ENCODE data around the gene ALDH1A1. TPM values are rescaled to one million over a fixed set of nuclear protein-coding genes. Genes with fewer than 3 reads are reported as not detected.

ALDH1A1 gene
- total and polyA plus RNA-seq, 2 donors from 2014 or later: 191 to 295 TPM

DNA sequence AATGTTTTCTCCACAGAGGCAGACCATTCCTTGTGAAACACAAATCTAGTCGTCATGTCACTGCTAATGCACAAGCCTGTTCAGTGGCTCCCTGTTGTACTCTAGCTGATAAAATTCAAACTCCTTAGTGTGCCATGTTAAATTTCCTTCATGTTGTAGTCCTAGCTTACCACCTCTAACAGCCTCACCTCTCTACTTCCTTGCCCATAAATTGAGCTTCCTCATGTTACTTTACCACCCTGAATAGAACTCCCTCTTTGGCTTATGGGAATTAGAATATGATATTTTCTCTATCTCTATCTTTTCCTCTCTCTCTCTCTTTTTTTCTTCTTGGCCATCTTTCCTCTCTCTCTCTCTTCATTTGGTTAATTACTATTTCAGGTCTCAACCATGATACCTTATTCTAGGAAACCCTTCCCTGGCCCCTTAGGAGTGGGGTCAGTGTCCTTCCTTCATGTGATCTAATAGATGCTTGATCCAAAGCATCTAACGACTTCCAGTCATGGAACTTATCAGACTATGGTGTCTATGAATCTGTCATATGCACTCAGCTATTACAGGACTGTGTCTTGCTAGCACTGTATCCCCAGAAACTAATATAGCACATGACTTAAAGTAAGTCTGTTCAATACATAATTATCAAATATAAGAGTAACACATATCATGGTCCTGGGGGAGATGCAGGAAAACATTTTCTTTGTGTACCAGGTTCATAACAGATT lies 31.5 kb upstream of the ALDH1A1 start:
- no peak for DNase-seq
- Histone ChIP-seq H3K36me3 (ENCODE audit: control insufficient read depth in 2 of 3, insufficient read depth in 3 of 3, low read length in 3 of 3) (no peaks in the 10 kb centered on the region), H3K27me3 (ENCODE audit: control insufficient read depth, insufficient read depth, low read length) (no peaks in the 10 kb centered on the region), H3K9me3 (ENCODE audit: control insufficient read depth in 2 of 3, insufficient read depth in 1 of 3, low read length in 3 of 3) (no peaks in the 10 kb centered on the region), H3K27ac (ENCODE audit: low read depth in 2 of 2, low read length in 2 of 2) (no peak overlapping the region), H3K9ac (ENCODE audit: low read length in 3 of 3) (no peak overlapping the region), H3K4me3 (ENCODE audit: low read length in 3 of 3) (no peak overlapping the region), H3K4me1 (ENCODE audit: control insufficient read depth in 2 of 3, insufficient read depth in 2 of 3, low read depth in 1 of 3, low read length in 3 of 3) (peaks cover 0 to 10% (median 0%) of the 10 kb centered on the region in 3 donors)
- TF ChIP-seq, protein P1, sequence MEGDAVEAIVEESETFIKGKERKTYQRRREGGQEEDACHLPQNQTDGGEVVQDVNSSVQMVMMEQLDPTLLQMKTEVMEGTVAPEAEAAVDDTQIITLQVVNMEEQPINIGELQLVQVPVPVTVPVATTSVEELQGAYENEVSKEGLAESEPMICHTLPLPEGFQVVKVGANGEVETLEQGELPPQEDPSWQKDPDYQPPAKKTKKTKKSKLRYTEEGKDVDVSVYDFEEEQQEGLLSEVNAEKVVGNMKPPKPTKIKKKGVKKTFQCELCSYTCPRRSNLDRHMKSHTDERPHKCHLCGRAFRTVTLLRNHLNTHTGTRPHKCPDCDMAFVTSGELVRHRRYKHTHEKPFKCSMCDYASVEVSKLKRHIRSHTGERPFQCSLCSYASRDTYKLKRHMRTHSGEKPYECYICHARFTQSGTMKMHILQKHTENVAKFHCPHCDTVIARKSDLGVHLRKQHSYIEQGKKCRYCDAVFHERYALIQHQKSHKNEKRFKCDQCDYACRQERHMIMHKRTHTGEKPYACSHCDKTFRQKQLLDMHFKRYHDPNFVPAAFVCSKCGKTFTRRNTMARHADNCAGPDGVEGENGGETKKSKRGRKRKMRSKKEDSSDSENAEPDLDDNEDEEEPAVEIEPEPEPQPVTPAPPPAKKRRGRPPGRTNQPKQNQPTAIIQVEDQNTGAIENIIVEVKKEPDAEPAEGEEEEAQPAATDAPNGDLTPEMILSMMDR (IDR thresholded peaks at IDR 0.05; ENCODE audit: borderline replicate concordance, extremely low read depth, insufficient read depth): no peak
- FAIRE-seq: no peak
- intact Hi-C loops (cut with DNase I): no loop called here

DNA sequence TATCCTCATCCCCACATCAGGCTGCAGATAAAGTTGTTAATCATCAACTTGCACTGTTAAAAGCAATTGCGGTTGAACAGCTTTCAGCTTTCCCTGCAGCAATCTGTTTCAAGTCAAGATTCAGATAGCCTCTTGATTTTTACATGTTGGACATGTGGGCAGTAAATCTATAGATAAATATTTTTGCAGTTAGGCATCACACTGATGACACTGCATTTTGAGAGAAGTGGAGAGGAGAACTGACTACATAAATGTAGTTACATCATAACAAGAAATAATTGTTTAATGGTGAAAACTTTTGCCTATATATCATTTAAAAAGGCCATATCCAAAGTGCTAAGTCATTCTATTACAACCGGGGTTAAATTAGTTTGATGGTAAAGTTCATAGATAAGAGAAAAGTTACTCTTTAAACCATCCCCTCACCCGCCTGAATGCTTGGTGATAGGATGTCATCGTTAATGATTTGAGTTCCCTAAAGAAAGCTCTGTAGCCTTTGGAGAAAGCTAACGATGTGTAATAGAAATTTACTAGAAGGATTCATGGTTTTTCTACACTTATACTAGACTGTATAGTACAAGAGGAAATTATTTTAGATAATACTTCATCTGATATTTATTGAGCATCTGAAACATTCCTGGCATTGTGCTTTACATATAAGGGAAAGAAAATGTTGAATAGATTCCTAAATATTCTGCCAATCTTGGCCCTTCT lies 30.8 kb upstream of the ALDH1A1 start:
- Histone ChIP-seq H3K4me1 (ENCODE audit: control insufficient read depth in 2 of 3, insufficient read depth in 2 of 3, low read depth in 1 of 3, low read length in 3 of 3) (peaks cover 0 to 10% (median 0%) of the 10 kb centered on the region in 3 donors), H3K27me3 (ENCODE audit: control insufficient read depth, insufficient read depth, low read length) (no peaks in the 10 kb centered on the region), H3K36me3 (ENCODE audit: control insufficient read depth in 2 of 3, insufficient read depth in 3 of 3, low read length in 3 of 3) (no peaks in the 10 kb centered on the region), H3K4me3 (ENCODE audit: low read length in 3 of 3) (no peak overlapping the region), H3K9me3 (ENCODE audit: control insufficient read depth in 2 of 3, insufficient read depth in 1 of 3, low read length in 3 of 3) (no peaks in the 10 kb centered on the region), H3K9ac (ENCODE audit: low read length in 3 of 3) (no peak overlapping the region), H3K27ac (ENCODE audit: low read depth in 2 of 2, low read length in 2 of 2) (no peak overlapping the region)
- TF ChIP-seq, protein P1 (IDR thresholded peaks at IDR 0.05; ENCODE audit: borderline replicate concordance, extremely low read depth, insufficient read depth): no peak
- DNase-seq: peak in 2 of 5 donors; percentile 53
- intact Hi-C loops (cut with DNase I): no loop called here
- no peak for FAIRE-seq

DNA sequence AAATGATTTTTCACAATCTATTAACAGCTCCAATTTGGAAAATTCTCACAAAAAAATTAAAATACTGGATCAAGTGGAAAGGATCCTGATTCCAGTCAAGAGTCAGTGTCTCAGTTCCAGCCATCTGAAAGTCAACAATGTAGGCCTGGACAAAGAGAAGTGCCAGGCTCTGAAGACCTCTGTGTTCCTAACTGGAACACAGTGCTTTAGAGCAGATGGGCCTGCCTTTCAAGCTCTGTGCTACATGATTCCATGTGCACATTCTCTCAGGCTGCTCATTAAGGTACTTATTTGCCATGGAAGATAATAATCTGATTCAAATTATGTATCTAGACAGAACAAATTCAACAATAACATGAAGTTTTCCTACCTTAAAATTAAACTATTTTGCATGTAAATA lies 30.2 kb upstream of the ALDH1A1 start:
- H3K9ac ChIP-seq (ENCODE audit: low read length in 3 of 3): no peak overlapping the region
- no peaks in the 10 kb centered on the region for H3K36me3 ChIP-seq (ENCODE audit: control insufficient read depth in 2 of 3, insufficient read depth in 3 of 3, low read length in 3 of 3)
- no peaks in the 10 kb centered on the region for H3K27me3 ChIP-seq (ENCODE audit: control insufficient read depth, insufficient read depth, low read length)
- H3K4me3 ChIP-seq (ENCODE audit: low read length in 3 of 3): no peak overlapping the region
- H3K27ac ChIP-seq (ENCODE audit: low read depth in 2 of 2, low read length in 2 of 2): no peak overlapping the region
- H3K4me1 ChIP-seq (ENCODE audit: control insufficient read depth in 2 of 3, insufficient read depth in 2 of 3, low read depth in 1 of 3, low read length in 3 of 3): peaks cover 0 to 10% (median 0%) of the 10 kb centered on the region in 3 donors
- DNase-seq: peak in 1 of 5 donors; percentile 15
- TF ChIP-seq, protein P1 (IDR thresholded peaks at IDR 0.05; ENCODE audit: borderline replicate concordance, extremely low read depth, insufficient read depth): no peak
- intact Hi-C loops (cut with DNase I): no loop called here
- FAIRE-seq: no peak
- H3K9me3 ChIP-seq (ENCODE audit: control insufficient read depth in 2 of 3, insufficient read depth in 1 of 3, low read length in 3 of 3): no peaks in the 10 kb centered on the region
